ENCODE measurements around the gene CRTAC1.

DNA sequence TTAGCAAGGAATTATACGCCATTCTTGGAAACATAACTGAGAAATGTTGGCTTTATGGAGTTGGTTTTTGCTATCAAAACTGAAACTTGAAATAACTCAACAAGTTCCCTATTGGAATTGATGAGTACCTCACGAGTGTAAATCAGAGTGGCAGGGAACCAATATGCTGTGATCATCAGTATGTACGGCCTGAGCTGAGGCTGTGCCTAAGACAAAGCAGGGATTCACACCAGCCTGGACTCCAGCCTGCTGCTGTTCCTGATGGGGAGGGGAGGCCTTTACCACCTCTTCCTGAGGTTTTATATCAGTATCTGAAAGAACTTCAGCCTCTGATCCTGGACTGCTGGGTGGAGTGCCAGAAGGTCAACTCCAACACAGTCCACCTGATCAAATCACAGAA lies 52.7 kb downstream of the CRTAC1 start:
- TF ChIP-seq GLIS3 (CRISPR knock-in tag; IDR thresholded peaks at IDR 0.05) (no peak), ESRRG (CRISPR knock-in tag; IDR thresholded peaks at IDR 0.05) (no peak), ZNF70 (CRISPR knock-in tag; IDR thresholded peaks at IDR 0.05) (no peak), ARNTL (CRISPR knock-in tag; IDR thresholded peaks at IDR 0.05; ENCODE audit: borderline replicate concordance, low read depth) (no peak), RARB (CRISPR knock-in tag; IDR thresholded peaks at IDR 0.05) (no peak), ZNF8 (CRISPR knock-in tag; IDR thresholded peaks at IDR 0.05) (no peak), PATZ1 (CRISPR knock-in tag; IDR thresholded peaks at IDR 0.05; ENCODE audit: borderline replicate concordance) (no peak), ISL1 (CRISPR knock-in tag; IDR thresholded peaks at IDR 0.05) (no peak), CSRNP3 (CRISPR knock-in tag; IDR thresholded peaks at IDR 0.05) (no peak), CREB5 (CRISPR knock-in tag; IDR thresholded peaks at IDR 0.05; ENCODE audit: low read depth) (no peak), ZFP3 (CRISPR knock-in tag; IDR thresholded peaks at IDR 0.05) (no peak), BACH2 (CRISPR knock-in tag; IDR thresholded peaks at IDR 0.05; ENCODE audit: borderline replicate concordance) (no peak)
- TF ChIP-seq, protein P1, sequence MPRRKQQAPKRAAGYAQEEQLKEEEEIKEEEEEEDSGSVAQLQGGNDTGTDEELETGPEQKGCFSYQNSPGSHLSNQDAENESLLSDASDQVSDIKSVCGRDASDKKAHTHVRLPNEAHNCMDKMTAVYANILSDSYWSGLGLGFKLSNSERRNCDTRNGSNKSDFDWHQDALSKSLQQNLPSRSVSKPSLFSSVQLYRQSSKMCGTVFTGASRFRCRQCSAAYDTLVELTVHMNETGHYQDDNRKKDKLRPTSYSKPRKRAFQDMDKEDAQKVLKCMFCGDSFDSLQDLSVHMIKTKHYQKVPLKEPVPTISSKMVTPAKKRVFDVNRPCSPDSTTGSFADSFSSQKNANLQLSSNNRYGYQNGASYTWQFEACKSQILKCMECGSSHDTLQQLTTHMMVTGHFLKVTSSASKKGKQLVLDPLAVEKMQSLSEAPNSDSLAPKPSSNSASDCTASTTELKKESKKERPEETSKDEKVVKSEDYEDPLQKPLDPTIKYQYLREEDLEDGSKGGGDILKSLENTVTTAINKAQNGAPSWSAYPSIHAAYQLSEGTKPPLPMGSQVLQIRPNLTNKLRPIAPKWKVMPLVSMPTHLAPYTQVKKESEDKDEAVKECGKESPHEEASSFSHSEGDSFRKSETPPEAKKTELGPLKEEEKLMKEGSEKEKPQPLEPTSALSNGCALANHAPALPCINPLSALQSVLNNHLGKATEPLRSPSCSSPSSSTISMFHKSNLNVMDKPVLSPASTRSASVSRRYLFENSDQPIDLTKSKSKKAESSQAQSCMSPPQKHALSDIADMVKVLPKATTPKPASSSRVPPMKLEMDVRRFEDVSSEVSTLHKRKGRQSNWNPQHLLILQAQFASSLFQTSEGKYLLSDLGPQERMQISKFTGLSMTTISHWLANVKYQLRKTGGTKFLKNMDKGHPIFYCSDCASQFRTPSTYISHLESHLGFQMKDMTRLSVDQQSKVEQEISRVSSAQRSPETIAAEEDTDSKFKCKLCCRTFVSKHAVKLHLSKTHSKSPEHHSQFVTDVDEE (CRISPR knock-in tag; IDR thresholded peaks at IDR 0.05): no peak
- TF ChIP-seq, protein P2, sequence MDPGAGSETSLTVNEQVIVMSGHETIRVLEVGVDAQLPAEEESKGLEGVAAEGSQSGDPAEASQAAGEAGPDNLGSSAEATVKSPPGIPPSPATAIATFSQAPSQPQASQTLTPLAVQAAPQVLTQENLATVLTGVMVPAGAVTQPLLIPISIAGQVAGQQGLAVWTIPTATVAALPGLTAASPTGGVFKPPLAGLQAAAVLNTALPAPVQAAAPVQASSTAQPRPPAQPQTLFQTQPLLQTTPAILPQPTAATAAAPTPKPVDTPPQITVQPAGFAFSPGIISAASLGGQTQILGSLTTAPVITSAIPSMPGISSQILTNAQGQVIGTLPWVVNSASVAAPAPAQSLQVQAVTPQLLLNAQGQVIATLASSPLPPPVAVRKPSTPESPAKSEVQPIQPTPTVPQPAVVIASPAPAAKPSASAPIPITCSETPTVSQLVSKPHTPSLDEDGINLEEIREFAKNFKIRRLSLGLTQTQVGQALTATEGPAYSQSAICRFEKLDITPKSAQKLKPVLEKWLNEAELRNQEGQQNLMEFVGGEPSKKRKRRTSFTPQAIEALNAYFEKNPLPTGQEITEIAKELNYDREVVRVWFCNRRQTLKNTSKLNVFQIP (CRISPR knock-in tag; IDR thresholded peaks at IDR 0.05; ENCODE audit: borderline replicate concordance, low read depth): no peak

Measured in SK-N-SH treated with all-trans-retinoic acid at 6 μM for 48 hours (cell line).